Astrocyte (in vitro differentiated cells and primary cell): ENCODE measurements around the gene PHB1.

Experiments used
- EZH2 ChIP-seq: IDR thresholded peaks from 2 replicates; pipeline ENCODE4 v1.6.1; 2012; ENCODE audit warnings: mild to moderate bottlenecking, low read length, inconsistent platforms; ENCODE audit not compliant: insufficient read depth
- TF ChIP-seq, protein P1 (sequence below): IDR thresholded peaks from 2 replicates; pipeline ENCODE4 v1.5.1; 2011; ENCODE audit warnings: low read depth, mild to moderate bottlenecking, inconsistent platforms, low read length, moderate library complexity; ENCODE audit not compliant: insufficient read depth

DNA sequence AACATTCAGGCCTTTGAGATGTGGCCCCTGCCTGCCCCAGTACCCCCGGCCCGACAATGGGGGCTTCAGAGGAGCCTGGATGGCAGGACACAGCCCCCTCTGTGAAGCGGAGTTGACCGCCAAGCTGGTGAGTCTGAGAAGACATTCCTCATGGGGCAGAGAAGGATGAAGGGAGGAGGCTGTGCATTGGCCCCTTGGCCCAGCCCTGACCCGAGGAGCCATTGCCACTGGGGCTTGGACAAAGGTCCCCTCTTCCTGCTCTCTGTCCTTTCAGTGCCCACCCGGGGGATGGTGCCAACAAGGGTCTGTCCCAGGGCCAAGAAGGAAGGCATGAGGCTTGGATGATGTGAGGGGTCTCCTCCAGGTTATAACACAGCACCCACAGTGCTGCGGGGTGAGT is 30.9 kb upstream of the PHB1 start:
- TF ChIP-seq, protein P1, sequence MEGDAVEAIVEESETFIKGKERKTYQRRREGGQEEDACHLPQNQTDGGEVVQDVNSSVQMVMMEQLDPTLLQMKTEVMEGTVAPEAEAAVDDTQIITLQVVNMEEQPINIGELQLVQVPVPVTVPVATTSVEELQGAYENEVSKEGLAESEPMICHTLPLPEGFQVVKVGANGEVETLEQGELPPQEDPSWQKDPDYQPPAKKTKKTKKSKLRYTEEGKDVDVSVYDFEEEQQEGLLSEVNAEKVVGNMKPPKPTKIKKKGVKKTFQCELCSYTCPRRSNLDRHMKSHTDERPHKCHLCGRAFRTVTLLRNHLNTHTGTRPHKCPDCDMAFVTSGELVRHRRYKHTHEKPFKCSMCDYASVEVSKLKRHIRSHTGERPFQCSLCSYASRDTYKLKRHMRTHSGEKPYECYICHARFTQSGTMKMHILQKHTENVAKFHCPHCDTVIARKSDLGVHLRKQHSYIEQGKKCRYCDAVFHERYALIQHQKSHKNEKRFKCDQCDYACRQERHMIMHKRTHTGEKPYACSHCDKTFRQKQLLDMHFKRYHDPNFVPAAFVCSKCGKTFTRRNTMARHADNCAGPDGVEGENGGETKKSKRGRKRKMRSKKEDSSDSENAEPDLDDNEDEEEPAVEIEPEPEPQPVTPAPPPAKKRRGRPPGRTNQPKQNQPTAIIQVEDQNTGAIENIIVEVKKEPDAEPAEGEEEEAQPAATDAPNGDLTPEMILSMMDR = no peak
- TF ChIP-seq EZH2 = no peak
